Fibroblast of upper back skin (primary cell): ENCODE measurements around the gene CAPN12.

Experiments used
- DNase-seq: peaks from one replicate; pipeline ENCODE4 v3.0.0-alpha.2; 2013

The CAPN12 gene

GRCh38 chr19:38708413-38709024 is 35.8 kb downstream of the CAPN12 start:
- DNase-seq = no peak

- peak; percentile 19 for DNase-seq
Measured at GRCh38 chr19:38707512-38708114, 36.7 kb downstream of the CAPN12 start.

- no peak for DNase-seq
Measured at GRCh38 chr19:38706792-38707511, 37.3 kb downstream of the CAPN12 start.

- no peak for DNase-seq
Measured at GRCh38 chr19:38705197-38706019, 38.9 kb downstream of the CAPN12 start.

- no peak for DNase-seq
Measured at GRCh38 chr19:38704488-38705026, 39.7 kb downstream of the CAPN12 start.

- no peak for DNase-seq
Measured at GRCh38 chr19:38703509-38703908, 40.8 kb downstream of the CAPN12 start.

GRCh38 chr19:38702278-38702677 is 42.0 kb downstream of the CAPN12 start:
- DNase-seq = no peak

- no peak for DNase-seq
Measured at GRCh38 chr19:38701455-38702063, 42.7 kb downstream of the CAPN12 start.

GRCh38 chr19:38700902-38701454 is 43.3 kb downstream of the CAPN12 start:
- no peak for DNase-seq

GRCh38 chr19:38700350-38700901 is 43.8 kb downstream of the CAPN12 start:
- DNase-seq = no peak

GRCh38 chr19:38699647-38700349 is 44.5 kb downstream of the CAPN12 start:
- no peak for DNase-seq

- DNase-seq = no peak
Measured at GRCh38 chr19:38699027-38699346, 45.3 kb downstream of the CAPN12 start.

- DNase-seq = no peak
Measured at GRCh38 chr19:38698225-38699026, 45.8 kb downstream of the CAPN12 start.

- no peak for DNase-seq
Measured at GRCh38 chr19:38697641-38698071, 46.6 kb downstream of the CAPN12 start.

GRCh38 chr19:38697197-38697596 is 47.1 kb downstream of the CAPN12 start:
- no peak for DNase-seq

- no peak for DNase-seq
Measured at GRCh38 chr19:38696729-38697055, 47.6 kb downstream of the CAPN12 start.

- DNase-seq = no peak
Measured at GRCh38 chr19:38695832-38696728, 48.2 kb downstream of the CAPN12 start.

- DNase-seq = no peak
Measured at GRCh38 chr19:38695317-38695683, 49.0 kb downstream of the CAPN12 start.

GRCh38 chr19:38693380-38694223 is 50.7 kb downstream of the CAPN12 start:
- DNase-seq = peak; percentile 91
